Panc1 (cell line): ENCODE data around the gene MSI2. TPM values are rescaled to one million over a fixed set of nuclear protein-coding genes. Genes with fewer than 3 reads are reported as not detected.

Experiments used
- ATAC-seq: fragments of 200-7000 bp; cut with Tn5 transposase; 2 replicates; pipeline ENCODE4 v1.9.1; 2020; ENCODE audit warnings: mild to moderate bottlenecking, moderate library complexity
- BruUV-seq: library from RNA; stranded (reverse); fragments of 400-500 nt; replicated peaks from 2 replicates; lab custom pipeline; 2021; lab: Mats Ljungman, UMichigan
- CTCF ChIA-PET: fragments of 300-600 bp; sonication (Branson Sonifier 250); formaldehyde crosslinking; loops from one replicate; lab custom pipeline; 2022; ENCODE audit warnings: antibody characterized with exemption; lab: Charles Lee
- POLR2A ChIA-PET: fragments of 300-600 bp; sonication (Branson Sonifier 250); formaldehyde crosslinking; loops from one replicate; lab custom pipeline; 2022; ENCODE audit warnings: antibody characterized with exemption; lab: Charles Lee
- DNase-seq: peaks from one replicate; pipeline ENCODE4 v3.0.0-alpha.2; 2010; ENCODE audit warnings: low read depth, low spot score
- H3K27ac ChIP-seq: 2 replicates; pipeline ENCODE4 v1.5.1; 2011; ENCODE audit warnings: mild to moderate bottlenecking, low read length, inconsistent platforms
- H3K27me3 ChIP-seq: fragments of 200-500 bp; sonication (Bioruptor generic); 2 replicates; pipeline ENCODE4 v1.6.0; 2014; ENCODE audit warnings: low read length, inconsistent platforms; ENCODE audit not compliant: control insufficient read depth, insufficient read depth
- H3K36me3 ChIP-seq: fragments of 200-500 bp; sonication (Bioruptor generic); 2 replicates; pipeline ENCODE4 v1.5.1; 2014; ENCODE audit warnings: inconsistent platforms, mild to moderate bottlenecking, low read length, moderate library complexity; ENCODE audit not compliant: control insufficient read depth, insufficient read depth
- H3K4me1 ChIP-seq: 2 replicates; pipeline ENCODE4 v1.5.1; 2011; ENCODE audit warnings: inconsistent platforms, mild to moderate bottlenecking, low read length, moderate library complexity; ENCODE audit not compliant: control insufficient read depth, insufficient read depth
- H3K4me3 ChIP-seq, 2 experiments: 2 replicates each; pipeline ENCODE4 v1.5.1; 2011 to 2012; ENCODE audit warnings: low read depth in 2 of 2, low read length in 2 of 2, mild to moderate bottlenecking in 2 of 2, inconsistent platforms in 1 of 2, moderate library complexity in 1 of 2
- H3K9me3 ChIP-seq: fragments of 200-500 bp; sonication (Bioruptor generic); 2 replicates; pipeline ENCODE4 v1.5.1; 2014; ENCODE audit warnings: low read depth, mild to moderate bottlenecking, inconsistent platforms, low read length, moderate library complexity; ENCODE audit not compliant: control insufficient read depth, insufficient read depth
- CTCF ChIP-seq: fragments of 450-650 bp; IDR thresholded peaks from 2 replicates; pipeline ENCODE4 v1.5.1; 2017; ENCODE audit warnings: mild to moderate bottlenecking
- POLR2AphosphoS5 ChIP-seq: IDR thresholded peaks from 2 replicates; pipeline ENCODE4 v1.6.1; 2012; ENCODE audit warnings: mild to moderate bottlenecking, low read depth, low read length, moderate library complexity
- SIN3A ChIP-seq: IDR thresholded peaks from 2 replicates; pipeline ENCODE4 v1.6.1; 2012; ENCODE audit warnings: low read depth, mild to moderate bottlenecking, low read length, moderate library complexity, borderline replicate concordance; ENCODE audit not compliant: insufficient read depth
- TCF7L2 ChIP-seq: IDR thresholded peaks from 2 replicates; pipeline ENCODE4 v1.6.1; 2011; ENCODE audit warnings: mild to moderate bottlenecking, low read depth, low read length, inconsistent platforms
- in situ Hi-C: cut with HindIII; loops from 2 replicates; pipeline ENCODE4 v1.10.0; 2016; ENCODE audit warnings: low sequenced_read_pairs, low pct_unique_long_range_greater_than_20kb
- intact Hi-C: fragments of 100-400 bp; cut with micrococcal nuclease; formaldehyde crosslinking; loops from one replicate; pipeline ENCODE4 v1.10.0; 2022; ENCODE audit not compliant: unreplicated experiment
- total RNA-seq: library from RNA; stranded (reverse); gene quantifications from one replicate; pipeline ENCODE4 v1.2.1, GENCODE V29; 2021; ENCODE audit not compliant: unreplicated experiment
- TF ChIP-seq, protein P1 (sequence below), 2 experiments: IDR thresholded peaks; 2 replicates each; pipeline ENCODE4 v1.6.1; 2011 to 2012; ENCODE audit warnings: low read depth in 2 of 2, control low read depth in 1 of 2, low read length in 1 of 2, mild to moderate bottlenecking in 1 of 2, moderate library complexity in 1 of 2; ENCODE audit not compliant: insufficient read depth in 1 of 2

MSI2 gene
- total RNA-seq, 1 experiment from 2014 or later: 38.5 TPM

DNA sequence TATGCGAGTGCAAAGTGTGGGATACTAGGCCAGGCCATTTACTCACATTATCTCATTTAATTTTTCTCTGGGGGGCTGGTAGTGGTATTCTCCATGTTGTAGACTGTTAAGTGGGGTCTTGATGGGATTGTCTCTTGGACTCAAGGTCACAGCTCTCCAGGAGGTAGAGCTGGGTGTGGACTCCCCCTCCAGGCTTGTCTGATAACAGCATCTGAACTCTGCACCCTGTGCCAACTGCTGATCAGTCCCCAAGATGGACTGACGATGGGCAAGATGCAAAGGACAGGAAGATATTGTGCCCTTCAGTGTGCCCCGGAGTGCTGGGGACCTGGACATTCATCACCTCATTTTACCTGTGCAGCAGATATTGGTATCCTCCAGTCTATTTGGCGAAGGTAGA lies 147.8 kb downstream of the MSI2 start:
- peaks cover 6% of the 10 kb centered on the region; the same call in 1 of the 2 replicates for H3K4me1 ChIP-seq
- no peaks in the 10 kb centered on the region for H3K9me3 ChIP-seq
- TF ChIP-seq TCF7L2 (no peak), SIN3A (no peak), CTCF (no peak), POLR2AphosphoS5 (no peak)
- TF ChIP-seq, protein P1, sequence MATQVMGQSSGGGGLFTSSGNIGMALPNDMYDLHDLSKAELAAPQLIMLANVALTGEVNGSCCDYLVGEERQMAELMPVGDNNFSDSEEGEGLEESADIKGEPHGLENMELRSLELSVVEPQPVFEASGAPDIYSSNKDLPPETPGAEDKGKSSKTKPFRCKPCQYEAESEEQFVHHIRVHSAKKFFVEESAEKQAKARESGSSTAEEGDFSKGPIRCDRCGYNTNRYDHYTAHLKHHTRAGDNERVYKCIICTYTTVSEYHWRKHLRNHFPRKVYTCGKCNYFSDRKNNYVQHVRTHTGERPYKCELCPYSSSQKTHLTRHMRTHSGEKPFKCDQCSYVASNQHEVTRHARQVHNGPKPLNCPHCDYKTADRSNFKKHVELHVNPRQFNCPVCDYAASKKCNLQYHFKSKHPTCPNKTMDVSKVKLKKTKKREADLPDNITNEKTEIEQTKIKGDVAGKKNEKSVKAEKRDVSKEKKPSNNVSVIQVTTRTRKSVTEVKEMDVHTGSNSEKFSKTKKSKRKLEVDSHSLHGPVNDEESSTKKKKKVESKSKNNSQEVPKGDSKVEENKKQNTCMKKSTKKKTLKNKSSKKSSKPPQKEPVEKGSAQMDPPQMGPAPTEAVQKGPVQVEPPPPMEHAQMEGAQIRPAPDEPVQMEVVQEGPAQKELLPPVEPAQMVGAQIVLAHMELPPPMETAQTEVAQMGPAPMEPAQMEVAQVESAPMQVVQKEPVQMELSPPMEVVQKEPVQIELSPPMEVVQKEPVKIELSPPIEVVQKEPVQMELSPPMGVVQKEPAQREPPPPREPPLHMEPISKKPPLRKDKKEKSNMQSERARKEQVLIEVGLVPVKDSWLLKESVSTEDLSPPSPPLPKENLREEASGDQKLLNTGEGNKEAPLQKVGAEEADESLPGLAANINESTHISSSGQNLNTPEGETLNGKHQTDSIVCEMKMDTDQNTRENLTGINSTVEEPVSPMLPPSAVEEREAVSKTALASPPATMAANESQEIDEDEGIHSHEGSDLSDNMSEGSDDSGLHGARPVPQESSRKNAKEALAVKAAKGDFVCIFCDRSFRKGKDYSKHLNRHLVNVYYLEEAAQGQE (IDR thresholded peaks at IDR 0.05; ENCODE audit: insufficient read depth in 1 of 2, low read depth in 2 of 2, low read length in 1 of 2): no peak
- intact Hi-C loops (no loop called here), in situ Hi-C loops (no loop called here)
- no peaks in the 10 kb centered on the region for H3K36me3 ChIP-seq
- ATAC-seq (no peak), DNase-seq (no peak)
- H3K27ac ChIP-seq: no peak overlapping the region
- no peaks in the 10 kb centered on the region for H3K27me3 ChIP-seq
- CTCF ChIA-PET: no interaction called here
- no TSS peak for BruUV-seq
- no peak overlapping the region for H3K4me3 ChIP-seq
- POLR2A ChIA-PET: no interaction called here

GRCh38 chr17:57404795-57405490 lies 148.6 kb downstream of the MSI2 start:
- intact Hi-C loops (no loop called here), in situ Hi-C loops (no loop called here)
- no peak for DNase-seq
- Histone ChIP-seq H3K9me3 (no peaks in the 10 kb centered on the region), H3K36me3 (no peaks in the 10 kb centered on the region), H3K4me1 (peaks cover 6% of the 10 kb centered on the region; the same call in 1 of the 2 replicates), H3K4me3 (no peak overlapping the region), H3K27ac (no peak overlapping the region), H3K27me3 (no peaks in the 10 kb centered on the region)
- ATAC-seq: no peak
- TF ChIP-seq, protein P1 (IDR thresholded peaks at IDR 0.05; ENCODE audit: insufficient read depth in 1 of 2, low read depth in 2 of 2, low read length in 1 of 2): no peak
- TF ChIP-seq TCF7L2 (no peak), SIN3A (no peak), POLR2AphosphoS5 (no peak)
- CTCF ChIA-PET: no interaction called here
- POLR2A ChIA-PET: interaction anchor here (0.5 to 0.7 kb wide), 4 partner anchors 67 to 428 kb away, joined by 4 to 16 read pairs (median 8); no protein-coding TSS in a partner anchor
- BruUV-seq: no TSS peak
